ENCODE data around the gene DALRD3. TPM values are rescaled to one million over a fixed set of nuclear protein-coding genes. Genes with fewer than 3 reads are reported as not detected.

Gene DALRD3
- total and polyA plus RNA-seq, 4 donors, result 7.9 to 10.6 (median 9.3) TPM

GRCh38 chr3:49016414-49017228 lies 1.8 kb downstream of the DALRD3 start:
- no peak overlapping the region for H3K27ac ChIP-seq (ENCODE audit: low read depth in 1 of 2, low read length in 2 of 2)

GRCh38 chr3:49015765-49016164 lies 2.6 kb downstream of the DALRD3 start:
- Histone ChIP-seq H3K36me3 (ENCODE audit: control insufficient read depth in 4 of 4, insufficient read depth in 3 of 4, low read depth in 1 of 4, low read length in 3 of 4) (peaks cover 8 to 43% (median 15%) of the 10 kb centered on the region in 4 donors), H3K27me3 (ENCODE audit: control insufficient read depth in 4 of 4, insufficient read depth in 4 of 4, low read length in 3 of 4) (no peaks in the 10 kb centered on the region), H3K4me3 (ENCODE audit: low read depth in 1 of 3, low read length in 3 of 3) (no peak overlapping the region), H3K27ac (ENCODE audit: low read depth in 1 of 2, low read length in 2 of 2) (no peak overlapping the region), H3K4me1 (ENCODE audit: control insufficient read depth in 4 of 4, insufficient read depth in 4 of 4, low read length in 3 of 4) (peaks cover 9 to 35% (median 25%) of the 10 kb centered on the region in 4 donors), H3K9ac (ENCODE audit: low read depth in 1 of 2, low read length in 2 of 2) (no peak overlapping the region), H3K9me3 (ENCODE audit: control insufficient read depth in 4 of 4, low read length in 3 of 4) (no peaks in the 10 kb centered on the region)
- 87% methylated on average over 6 of the region's 6 CpGs for WGBS
- DNase-seq (ENCODE audit: low spot score), result no peak
- TF ChIP-seq HNF4A (conservative IDR thresholded peaks at IDR 0.05) (no peak), FOXA2 (IDR thresholded peaks at IDR 0.05) (no peak), YY1 (IDR thresholded peaks at IDR 0.05) (no peak), FOXA1 (IDR thresholded peaks at IDR 0.05) (no peak), JUND (IDR thresholded peaks at IDR 0.05) (no peak), HNF4G (IDR thresholded peaks at IDR 0.05) (no peak), SP1 (IDR thresholded peaks at IDR 0.05) (no peak), RAD21 (IDR thresholded peaks at IDR 0.05) (no peak), ZBTB33 (IDR thresholded peaks at IDR 0.05) (no peak), CTCF (IDR thresholded peaks at IDR 0.05; ENCODE audit: low read depth, low read length, missing input control) (no peak)

More at GRCh38 chr3:49016414-49017228, 1.8 kb downstream of the DALRD3 start:
- Histone ChIP-seq H3K36me3 (ENCODE audit: control insufficient read depth in 4 of 4, insufficient read depth in 3 of 4, low read depth in 1 of 4, low read length in 3 of 4) (peaks cover 8 to 41% (median 15%) of the 10 kb centered on the region in 4 donors), H3K4me3 (ENCODE audit: low read depth in 1 of 3, low read length in 3 of 3) (no peak overlapping the region), H3K9ac (ENCODE audit: low read depth in 1 of 2, low read length in 2 of 2) (no peak overlapping the region), H3K27me3 (ENCODE audit: control insufficient read depth in 4 of 4, insufficient read depth in 4 of 4, low read length in 3 of 4) (no peaks in the 10 kb centered on the region), H3K4me1 (ENCODE audit: control insufficient read depth in 4 of 4, insufficient read depth in 4 of 4, low read length in 3 of 4) (peaks cover 9 to 35% (median 26%) of the 10 kb centered on the region in 4 donors), H3K9me3 (ENCODE audit: control insufficient read depth in 4 of 4, low read length in 3 of 4) (no peaks in the 10 kb centered on the region)
- TF ChIP-seq SP1 (IDR thresholded peaks at IDR 0.05), result no peak
- TF ChIP-seq MAX (IDR thresholded peaks at IDR 0.05), result no peak
- no peak for TF ChIP-seq CTCF (IDR thresholded peaks at IDR 0.05; ENCODE audit: low read depth, low read length, missing input control)
- no peak for TF ChIP-seq FOXA2 (IDR thresholded peaks at IDR 0.05)
- no peak for TF ChIP-seq RAD21 (IDR thresholded peaks at IDR 0.05)
- TF ChIP-seq RXRA (IDR thresholded peaks at IDR 0.05), result no peak
- no peak for TF ChIP-seq REST (IDR thresholded peaks at IDR 0.05)
- 93% methylated on average over 6 of the region's 6 CpGs for WGBS
- no peak for DNase-seq (ENCODE audit: low spot score)

All from liver (tissue), 9 donors.